Natural killer cell (primary cell): ENCODE data around the gene TLL1. TPM values are rescaled to one million over a fixed set of nuclear protein-coding genes. Genes with fewer than 3 reads are reported as not detected.

Experiments used
- ATAC-seq, 3 donors: fragments of 150-1000 bp in 2 of 3; fragments of 200-7000 bp in 1 of 3; cut with Tn5 transposase; 1 replicate in 1 of 3; 2 replicates in 2 of 3; pipeline ENCODE4 v1.10.0; 2021; ENCODE audit warnings: mild to moderate bottlenecking in 2 of 3, moderate library complexity in 2 of 3
- DNase-seq, 2 donors: peaks; one replicate each; pipeline versions ENCODE4 v3.0.0 to v3.0.0-alpha.2; 2013 to 2021; ENCODE audit warnings: mixed read lengths in 1 of 2
- H3K27ac ChIP-seq: one replicate; pipeline ENCODE4 v1.5.1; 2013; ENCODE audit warnings: mild to moderate bottlenecking, low read length
- H3K27me3 ChIP-seq: one replicate; pipeline ENCODE4 v1.6.1; 2013; ENCODE audit warnings: low read length; ENCODE audit not compliant: control insufficient read depth, insufficient read depth
- H3K36me3 ChIP-seq: one replicate; pipeline ENCODE4 v1.6.1; 2013; ENCODE audit warnings: low read length; ENCODE audit not compliant: control insufficient read depth, insufficient read depth
- H3K4me1 ChIP-seq: one replicate; pipeline ENCODE4 v1.6.1; 2013; ENCODE audit warnings: low read length; ENCODE audit not compliant: control insufficient read depth, insufficient read depth
- H3K4me3 ChIP-seq: one replicate; pipeline ENCODE4 v1.5.1; 2013; ENCODE audit warnings: low read length
- H3K9me3 ChIP-seq: one replicate; pipeline ENCODE4 v1.6.1; 2013; ENCODE audit warnings: low read length; ENCODE audit not compliant: control insufficient read depth, insufficient read depth
- H3K27ac Mint-ChIP-seq, 2 donors: one replicate each; pipeline ENCODE4 v1.8.0; 2022; ENCODE audit warnings: mild to moderate bottlenecking in 2 of 2, mixed read lengths in 2 of 2, moderate library complexity in 1 of 2
- H3K27me3 Mint-ChIP-seq, 2 donors: one replicate each; pipeline ENCODE4 v1.8.0; 2022; ENCODE audit warnings: low read depth in 2 of 2, mixed read lengths in 2 of 2
- H3K36me3 Mint-ChIP-seq: one replicate; pipeline ENCODE4 v1.8.0; 2022; ENCODE audit warnings: mixed read lengths
- H3K4me1 Mint-ChIP-seq, 2 donors: one replicate each; pipeline ENCODE4 v1.8.0; 2022; ENCODE audit warnings: mixed read lengths in 2 of 2
- H3K4me3 Mint-ChIP-seq: one replicate; pipeline ENCODE4 v1.8.0; 2022; ENCODE audit warnings: mild to moderate bottlenecking, moderate library complexity, mixed read lengths
- H3K9me3 Mint-ChIP-seq, 2 donors: one replicate each; pipeline ENCODE4 v1.8.0; 2022; ENCODE audit warnings: mixed read lengths in 2 of 2
- WGBS: methylation state at CpG from one replicate; pipeline ENCODE4 v1.1.7; 2013; ENCODE audit warnings: missing lambda C conversion rate; ENCODE audit not compliant: insufficient coverage; 5-methylcytosine and 5-hydroxymethylcytosine counted together
- intact Hi-C: fragments of 100-400 bp; cut with micrococcal nuclease; formaldehyde crosslinking; loops from one replicate; pipeline ENCODE4 v1.14.2; 2022
- total RNA-seq, 4 donors: library from RNA; stranded (reverse); fragments of 120-200 nt in 1 of 4; gene quantifications; one replicate each; pipeline versions ENCODE4 v1.2.3 to v1.2.4, GENCODE V29; 2013 to 2022
- TF ChIP-seq, protein P1 (sequence below): fragments of 200-600 bp; IDR thresholded peaks from one replicate; pipeline ENCODE4 v1.8.0; 2022; ENCODE audit warnings: antibody characterized with exemption

The TLL1 gene
- total RNA-seq, 3 donors from 2014 or later (not counting 1 experiment from before 2014, with no cell fraction given): not detected

DNA sequence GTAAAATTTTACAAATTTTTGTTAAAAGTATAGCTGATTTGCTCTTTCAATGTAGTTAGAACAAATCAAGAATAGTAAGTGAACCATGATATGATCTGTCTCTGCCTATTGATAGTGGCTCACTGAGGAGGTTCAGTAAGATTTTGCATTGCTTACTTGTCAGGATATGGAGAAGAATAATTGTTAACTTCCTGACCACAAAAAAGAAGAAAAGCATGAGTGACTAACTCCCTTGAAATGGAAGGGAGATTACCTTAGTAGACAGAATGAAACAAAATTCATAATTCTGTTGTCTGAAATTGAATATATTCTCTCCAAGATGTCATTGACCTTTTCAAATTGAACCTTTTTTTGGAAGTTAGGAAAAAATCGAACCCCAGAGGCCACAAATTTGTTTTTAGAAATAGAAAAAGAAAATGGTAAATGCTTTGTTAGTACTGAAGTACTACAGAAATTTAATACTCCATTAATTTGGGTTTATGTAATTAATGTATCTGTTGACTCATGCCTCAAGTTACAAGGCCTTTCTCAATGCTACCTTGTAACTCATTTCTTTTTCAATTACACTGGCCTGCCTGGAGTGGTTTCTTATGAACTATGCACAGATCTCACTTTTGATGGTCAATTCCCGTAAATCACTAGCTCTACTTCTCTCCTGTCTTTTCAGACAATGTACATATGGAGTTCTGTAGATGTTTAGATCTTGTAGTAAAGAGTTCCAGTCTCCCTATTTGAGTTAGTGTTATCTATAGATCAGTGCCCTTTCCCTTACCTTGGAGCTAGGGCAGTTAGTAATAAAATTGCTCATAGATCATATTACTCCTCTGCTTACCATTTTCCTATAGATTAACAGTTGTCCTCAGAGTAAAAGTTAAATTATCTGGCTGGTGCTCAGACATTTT is 139.3 kb downstream of the TLL1 start:
- Histone ChIP-seq H3K27ac (no peak overlapping the region), H3K4me3 (no peak overlapping the region), H3K4me1 (no peaks in the 10 kb centered on the region), H3K36me3 (no peaks in the 10 kb centered on the region), H3K9me3 (no peaks in the 10 kb centered on the region), H3K27me3 (no peaks in the 10 kb centered on the region)
- intact Hi-C loops: no loop called here
- no CpG with 5 or more reads among the region's 2 CpGs for WGBS
- TF ChIP-seq, protein P1, sequence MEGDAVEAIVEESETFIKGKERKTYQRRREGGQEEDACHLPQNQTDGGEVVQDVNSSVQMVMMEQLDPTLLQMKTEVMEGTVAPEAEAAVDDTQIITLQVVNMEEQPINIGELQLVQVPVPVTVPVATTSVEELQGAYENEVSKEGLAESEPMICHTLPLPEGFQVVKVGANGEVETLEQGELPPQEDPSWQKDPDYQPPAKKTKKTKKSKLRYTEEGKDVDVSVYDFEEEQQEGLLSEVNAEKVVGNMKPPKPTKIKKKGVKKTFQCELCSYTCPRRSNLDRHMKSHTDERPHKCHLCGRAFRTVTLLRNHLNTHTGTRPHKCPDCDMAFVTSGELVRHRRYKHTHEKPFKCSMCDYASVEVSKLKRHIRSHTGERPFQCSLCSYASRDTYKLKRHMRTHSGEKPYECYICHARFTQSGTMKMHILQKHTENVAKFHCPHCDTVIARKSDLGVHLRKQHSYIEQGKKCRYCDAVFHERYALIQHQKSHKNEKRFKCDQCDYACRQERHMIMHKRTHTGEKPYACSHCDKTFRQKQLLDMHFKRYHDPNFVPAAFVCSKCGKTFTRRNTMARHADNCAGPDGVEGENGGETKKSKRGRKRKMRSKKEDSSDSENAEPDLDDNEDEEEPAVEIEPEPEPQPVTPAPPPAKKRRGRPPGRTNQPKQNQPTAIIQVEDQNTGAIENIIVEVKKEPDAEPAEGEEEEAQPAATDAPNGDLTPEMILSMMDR: no peak
- no peak for DNase-seq
- Mint-ChIP-seq H3K4me3 (no peak overlapping the region), H3K27me3 (no peaks in the 10 kb centered on the region), H3K27ac (no peak overlapping the region), H3K4me1 (no peaks in the 10 kb centered on the region), H3K9me3 (peaks cover 2 to 4% of the 10 kb centered on the region in 2 donors), H3K36me3 (no peaks in the 10 kb centered on the region)
- ATAC-seq: no peak

GRCh38 chr4:166014411-166014810 is 141.4 kb downstream of the TLL1 start:
- no peak overlapping the region for H3K4me3 ChIP-seq
- WGBS: 94% methylated on average over 6 of the region's 6 CpGs
- TF ChIP-seq, protein P1: no peak
- Mint-ChIP-seq H3K36me3 (no peaks in the 10 kb centered on the region), H3K4me3 (no peak overlapping the region), H3K27me3 (no peaks in the 10 kb centered on the region), H3K4me1 (no peaks in the 10 kb centered on the region), H3K27ac (no peak overlapping the region), H3K9me3 (peaks cover 6 to 7% of the 10 kb centered on the region in 2 donors)
- H3K4me1 ChIP-seq: no peaks in the 10 kb centered on the region
- DNase-seq (no peak), ATAC-seq (no peak)
- intact Hi-C loops: no loop called here
- no peaks in the 10 kb centered on the region for H3K27me3 ChIP-seq
- no peaks in the 10 kb centered on the region for H3K36me3 ChIP-seq
- no peak overlapping the region for H3K27ac ChIP-seq
- no peaks in the 10 kb centered on the region for H3K9me3 ChIP-seq

GRCh38 chr4:166017804-166018203 is 144.8 kb downstream of the TLL1 start:
- WGBS: 89% methylated on average over 1 of the region's 1 CpG
- TF ChIP-seq, protein P1: no peak
- ATAC-seq (no peak), DNase-seq (no peak)
- Histone ChIP-seq H3K4me3 (no peak overlapping the region), H3K27ac (no peak overlapping the region), H3K4me1 (no peaks in the 10 kb centered on the region), H3K9me3 (no peaks in the 10 kb centered on the region), H3K27me3 (no peaks in the 10 kb centered on the region), H3K36me3 (no peaks in the 10 kb centered on the region)
- Mint-ChIP-seq H3K27ac (no peak overlapping the region), H3K9me3 (peaks cover 5 to 7% of the 10 kb centered on the region in 2 donors), H3K36me3 (no peaks in the 10 kb centered on the region), H3K4me3 (no peak overlapping the region), H3K4me1 (no peaks in the 10 kb centered on the region), H3K27me3 (no peaks in the 10 kb centered on the region)
- intact Hi-C loops: no loop called here
